Parathyroid adenoma (tissue), 2 donors: ENCODE results near the gene CTNNA1.

Source experiments
- H2AFZ ChIP-seq: fragments of 300-600 bp; sonication (generic); one replicate; pipeline ENCODE4 v1.7.0; 2017; ENCODE audit warnings: antibody characterized with exemption, mild to moderate bottlenecking
- H3K27ac ChIP-seq: fragments of 300-600 bp; sonication (generic); one replicate; pipeline ENCODE4 v1.7.0; 2017
- H3K27me3 ChIP-seq: fragments of 300-600 bp; sonication (generic); one replicate; pipeline ENCODE4 v1.7.0; 2017; ENCODE audit warnings: low read length; ENCODE audit not compliant: control insufficient read depth, insufficient read depth
- H3K36me3 ChIP-seq: fragments of 300-600 bp; sonication (generic); one replicate; pipeline ENCODE4 v1.7.0; 2017; ENCODE audit warnings: low read length; ENCODE audit not compliant: control insufficient read depth, insufficient read depth
- H3K4me1 ChIP-seq: fragments of 300-600 bp; sonication (generic); one replicate; pipeline ENCODE4 v1.7.0; 2017; ENCODE audit warnings: control low read depth
- H3K4me2 ChIP-seq: fragments of 300-600 bp; sonication (generic); one replicate; pipeline ENCODE4 v1.7.0; 2017; ENCODE audit warnings: low read length
- H3K4me3 ChIP-seq: fragments of 300-600 bp; sonication (generic); one replicate; pipeline ENCODE4 v1.7.0; 2017; ENCODE audit warnings: low read depth, low read length
- H3K79me2 ChIP-seq: fragments of 300-600 bp; sonication (generic); one replicate; pipeline ENCODE4 v1.7.0; 2017; ENCODE audit warnings: control low read depth
- H3K9ac ChIP-seq: fragments of 300-600 bp; sonication (generic); one replicate; pipeline ENCODE4 v1.7.0; 2017; ENCODE audit warnings: mild to moderate bottlenecking
- H3K9me3 ChIP-seq: fragments of 300-600 bp; sonication (generic); one replicate; pipeline ENCODE4 v1.7.0; 2017; ENCODE audit warnings: low read length; ENCODE audit not compliant: control insufficient read depth
- TF ChIP-seq, protein P1 (sequence below): fragments of 300-600 bp; sonication (generic); IDR thresholded peaks from one replicate; pipeline ENCODE4 v1.7.0; 2017; ENCODE audit warnings: antibody characterized with exemption, mild to moderate bottlenecking
- donor health status: primary hyperparathyroidism.

Gene CTNNA1

DNA sequence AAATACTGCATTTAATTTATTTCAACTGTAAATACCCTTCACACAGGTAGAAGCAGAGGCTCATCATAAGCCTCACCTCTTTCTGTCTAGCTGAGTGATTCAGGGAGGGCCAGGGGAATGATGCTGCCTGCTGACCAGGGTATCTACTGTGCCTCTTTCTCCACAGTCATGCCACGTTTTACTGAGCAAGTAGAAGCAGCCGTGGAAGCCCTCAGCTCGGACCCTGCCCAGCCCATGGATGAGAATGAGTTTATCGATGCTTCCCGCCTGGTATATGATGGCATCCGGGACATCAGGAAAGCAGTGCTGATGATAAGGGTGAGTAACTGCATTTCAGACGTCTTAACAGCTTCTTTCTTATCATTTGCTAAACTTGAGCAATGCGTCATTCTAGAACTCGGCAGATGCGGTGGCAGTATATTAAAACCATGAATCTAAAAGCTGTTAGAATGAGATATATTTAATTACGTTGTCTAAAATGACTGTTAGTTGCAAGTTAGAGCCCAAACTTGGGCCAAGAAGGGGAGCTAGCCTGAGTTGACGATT is 171.9 kb downstream of the CTNNA1 start:
- no peak overlapping the region for H3K27ac ChIP-seq
- TF ChIP-seq, protein P1, sequence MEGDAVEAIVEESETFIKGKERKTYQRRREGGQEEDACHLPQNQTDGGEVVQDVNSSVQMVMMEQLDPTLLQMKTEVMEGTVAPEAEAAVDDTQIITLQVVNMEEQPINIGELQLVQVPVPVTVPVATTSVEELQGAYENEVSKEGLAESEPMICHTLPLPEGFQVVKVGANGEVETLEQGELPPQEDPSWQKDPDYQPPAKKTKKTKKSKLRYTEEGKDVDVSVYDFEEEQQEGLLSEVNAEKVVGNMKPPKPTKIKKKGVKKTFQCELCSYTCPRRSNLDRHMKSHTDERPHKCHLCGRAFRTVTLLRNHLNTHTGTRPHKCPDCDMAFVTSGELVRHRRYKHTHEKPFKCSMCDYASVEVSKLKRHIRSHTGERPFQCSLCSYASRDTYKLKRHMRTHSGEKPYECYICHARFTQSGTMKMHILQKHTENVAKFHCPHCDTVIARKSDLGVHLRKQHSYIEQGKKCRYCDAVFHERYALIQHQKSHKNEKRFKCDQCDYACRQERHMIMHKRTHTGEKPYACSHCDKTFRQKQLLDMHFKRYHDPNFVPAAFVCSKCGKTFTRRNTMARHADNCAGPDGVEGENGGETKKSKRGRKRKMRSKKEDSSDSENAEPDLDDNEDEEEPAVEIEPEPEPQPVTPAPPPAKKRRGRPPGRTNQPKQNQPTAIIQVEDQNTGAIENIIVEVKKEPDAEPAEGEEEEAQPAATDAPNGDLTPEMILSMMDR: no peak
- no peaks in the 10 kb centered on the region for H3K27me3 ChIP-seq

GRCh38 chr5:138926257-138926656 is 173.0 kb downstream of the CTNNA1 start:
- Histone ChIP-seq H3K4me2 (no peak overlapping the region), H3K27me3 (no peaks in the 10 kb centered on the region), H2AFZ (no peak overlapping the region), H3K27ac (no peak overlapping the region), H3K9me3 (no peaks in the 10 kb centered on the region), H3K4me3 (no peak overlapping the region), H3K79me2 (no peaks in the 10 kb centered on the region), H3K4me1 (no peaks in the 10 kb centered on the region), H3K9ac (no peak overlapping the region), H3K36me3 (no peaks in the 10 kb centered on the region)
- TF ChIP-seq, protein P1: no peak

More for the DNA sequence above, 171.9 kb downstream of the CTNNA1 start:
- H3K36me3 ChIP-seq: no peaks in the 10 kb centered on the region
- no peak overlapping the region for H3K9ac ChIP-seq
- no peak overlapping the region for H3K4me3 ChIP-seq
- no peaks in the 10 kb centered on the region for H3K4me1 ChIP-seq
- no peaks in the 10 kb centered on the region for H3K9me3 ChIP-seq
- H3K79me2 ChIP-seq: no peaks in the 10 kb centered on the region
- no peak overlapping the region for H3K4me2 ChIP-seq
- H2AFZ ChIP-seq: no peak overlapping the region

- Histone ChIP-seq H2AFZ (no peak overlapping the region), H3K4me2 (no peak overlapping the region), H3K4me3 (no peak overlapping the region), H3K9ac (no peak overlapping the region), H3K79me2 (no peaks in the 10 kb centered on the region), H3K4me1 (no peaks in the 10 kb centered on the region), H3K27ac (no peak overlapping the region), H3K27me3 (no peaks in the 10 kb centered on the region), H3K36me3 (no peaks in the 10 kb centered on the region), H3K9me3 (no peaks in the 10 kb centered on the region)
- TF ChIP-seq, protein P1: no peak
Measured at GRCh38 chr5:138926688-138927448, 173.6 kb downstream of the CTNNA1 start.

GRCh38 chr5:138927544-138927943 is 174.3 kb downstream of the CTNNA1 start:
- Histone ChIP-seq H3K36me3 (no peaks in the 10 kb centered on the region), H3K4me1 (no peaks in the 10 kb centered on the region), H3K9me3 (no peaks in the 10 kb centered on the region), H3K27me3 (no peaks in the 10 kb centered on the region), H3K9ac (no peak overlapping the region), H2AFZ (no peak overlapping the region), H3K4me2 (no peak overlapping the region), H3K27ac (no peak overlapping the region), H3K4me3 (no peak overlapping the region), H3K79me2 (no peaks in the 10 kb centered on the region)
- TF ChIP-seq, protein P1: no peak

DNA sequence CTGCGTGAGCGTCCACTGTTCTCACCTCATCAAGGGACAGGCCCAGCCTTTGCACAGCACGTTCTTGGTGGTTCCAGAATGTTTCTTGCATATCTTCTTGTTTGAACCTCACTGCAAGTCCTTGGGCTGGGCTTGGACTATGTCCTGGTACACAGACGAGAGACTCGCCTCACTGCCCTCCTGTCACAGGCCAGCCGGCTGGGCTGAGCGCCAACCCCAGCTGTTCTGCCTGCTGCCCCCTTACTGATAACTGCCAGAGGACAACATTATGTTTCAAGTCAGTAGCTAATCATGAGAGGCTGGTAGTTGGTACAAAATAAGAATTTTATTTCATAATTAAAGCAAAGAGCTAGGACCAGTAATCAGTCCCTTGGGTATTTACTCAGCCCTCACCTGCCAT is 174.8 kb downstream of the CTNNA1 start:
- no peaks in the 10 kb centered on the region for H3K4me1 ChIP-seq
- H3K9ac ChIP-seq: no peak overlapping the region
- no peaks in the 10 kb centered on the region for H3K36me3 ChIP-seq
- no peak overlapping the region for H2AFZ ChIP-seq
- H3K79me2 ChIP-seq: no peaks in the 10 kb centered on the region
- H3K4me2 ChIP-seq: no peak overlapping the region
- no peaks in the 10 kb centered on the region for H3K27me3 ChIP-seq
- no peaks in the 10 kb centered on the region for H3K9me3 ChIP-seq
- TF ChIP-seq, protein P1: no peak
- no peak overlapping the region for H3K27ac ChIP-seq
- H3K4me3 ChIP-seq: no peak overlapping the region
